Activated T-cell treated with anti-CD3 and anti-CD28 coated beads, Interleukin-2, amount 50 U/mL, for 4 hours (primary cell): ENCODE measurements around the gene LY9. TPM values are rescaled to one million over a fixed set of nuclear protein-coding genes. Genes with fewer than 3 reads are reported as not detected.

Experiments used
- ATAC-seq, 2 donors: fragments of 200-7000 bp; cut with Tn5 transposase; one replicate each; pipeline ENCODE4 v1.10.0; 2021
- DNase-seq: peaks from one replicate; pipeline ENCODE4 v3.0.0-alpha.2; 2020
- H3K27me3 Mint-ChIP-seq: one replicate; pipeline ENCODE4 v1.8.0; 2021; ENCODE audit warnings: low read depth, mixed read lengths
- H3K36me3 Mint-ChIP-seq: one replicate; pipeline ENCODE4 v1.8.0; 2022; ENCODE audit warnings: mixed read lengths; ENCODE audit not compliant: insufficient read depth
- H3K4me1 Mint-ChIP-seq: one replicate; pipeline ENCODE4 v1.8.0; 2021; ENCODE audit warnings: low read depth, mixed read lengths
- H3K4me3 Mint-ChIP-seq: one replicate; pipeline ENCODE4 v1.8.0; 2021; ENCODE audit warnings: mild to moderate bottlenecking, moderate library complexity, mixed read lengths
- H3K9me3 Mint-ChIP-seq: one replicate; pipeline ENCODE4 v1.8.0; 2021; ENCODE audit warnings: mixed read lengths
- total RNA-seq, 3 donors: library from RNA; stranded (reverse); gene quantifications; one replicate each; pipeline ENCODE4 v1.2.1, GENCODE V29; 2021

LY9 gene
- total RNA-seq, 3 donors from 2014 or later: 8.9 to 21.4 (median 16.5) TPM

GRCh38 chr1:160850541-160850940, 54.6 kb downstream of the LY9 start:
- H3K36me3 Mint-ChIP-seq: peaks cover 3% of the 10 kb centered on the region
- H3K4me3 Mint-ChIP-seq: no peak overlapping the region
- no peaks in the 10 kb centered on the region for H3K9me3 Mint-ChIP-seq
- ATAC-seq (no peak), DNase-seq (no peak)
- peaks cover 7% of the 10 kb centered on the region for H3K4me1 Mint-ChIP-seq
- no peaks in the 10 kb centered on the region for H3K27me3 Mint-ChIP-seq

GRCh38 chr1:160850993-160851392, 55.0 kb downstream of the LY9 start:
- peaks cover 3% of the 10 kb centered on the region for H3K36me3 Mint-ChIP-seq
- ATAC-seq (no peak), DNase-seq (no peak)
- H3K4me1 Mint-ChIP-seq: peaks cover 7% of the 10 kb centered on the region
- no peaks in the 10 kb centered on the region for H3K27me3 Mint-ChIP-seq
- no peaks in the 10 kb centered on the region for H3K9me3 Mint-ChIP-seq
- no peak overlapping the region for H3K4me3 Mint-ChIP-seq

GRCh38 chr1:160853014-160853413, 57.0 kb downstream of the LY9 start:
- DNase-seq (no peak), ATAC-seq (no peak)
- Mint-ChIP-seq H3K36me3 (peaks cover 2% of the 10 kb centered on the region), H3K9me3 (no peaks in the 10 kb centered on the region), H3K27me3 (no peaks in the 10 kb centered on the region), H3K4me3 (no peak overlapping the region), H3K4me1 (peaks cover 7% of the 10 kb centered on the region)

GRCh38 chr1:160853754-160854153, 57.8 kb downstream of the LY9 start:
- H3K4me3 Mint-ChIP-seq: no peak overlapping the region
- peaks cover 1% of the 10 kb centered on the region for H3K36me3 Mint-ChIP-seq
- no peaks in the 10 kb centered on the region for H3K27me3 Mint-ChIP-seq
- H3K9me3 Mint-ChIP-seq: no peaks in the 10 kb centered on the region
- no peak for ATAC-seq
- no peak for DNase-seq
- H3K4me1 Mint-ChIP-seq: peaks cover 12% of the 10 kb centered on the region

GRCh38 chr1:160855181-160855981, 59.4 kb downstream of the LY9 start:
- no peak for DNase-seq
- Mint-ChIP-seq H3K4me1 (peaks cover 13% of the 10 kb centered on the region), H3K4me3 (no peak overlapping the region)

GRCh38 chr1:160858097-160858496, 62.1 kb downstream of the LY9 start:
- Mint-ChIP-seq H3K27me3 (no peaks in the 10 kb centered on the region), H3K4me1 (peaks cover 29% of the 10 kb centered on the region), H3K36me3 (peaks cover 1% of the 10 kb centered on the region), H3K9me3 (no peaks in the 10 kb centered on the region), H3K4me3 (no peak overlapping the region)
- no peak for ATAC-seq
- DNase-seq: no peak

More at GRCh38 chr1:160855181-160855981, 59.4 kb downstream of the LY9 start:
- Mint-ChIP-seq H3K36me3 (peaks cover 1% of the 10 kb centered on the region), H3K9me3 (no peaks in the 10 kb centered on the region), H3K27me3 (no peaks in the 10 kb centered on the region)
- ATAC-seq: peak; percentile 60 to 78

- no peaks in the 10 kb centered on the region for H3K27me3 Mint-ChIP-seq
- H3K9me3 Mint-ChIP-seq: no peaks in the 10 kb centered on the region
- no peak for ATAC-seq
- peak overlapping the region; percentile 2 for H3K4me3 Mint-ChIP-seq
- DNase-seq: no peak
- H3K4me1 Mint-ChIP-seq: peaks cover 30% of the 10 kb centered on the region
- H3K36me3 Mint-ChIP-seq: peaks cover 1% of the 10 kb centered on the region
Observed at GRCh38 chr1:160858507-160858906, 62.5 kb downstream of the LY9 start.

- Mint-ChIP-seq H3K27me3 (no peaks in the 10 kb centered on the region), H3K9me3 (no peaks in the 10 kb centered on the region), H3K4me1 (peaks cover 34% of the 10 kb centered on the region), H3K36me3 (peaks cover 1% of the 10 kb centered on the region), H3K4me3 (no peak overlapping the region)
- DNase-seq: no peak
- ATAC-seq: no peak
Observed at GRCh38 chr1:160859166-160859565, 63.2 kb downstream of the LY9 start.

- H3K27me3 Mint-ChIP-seq: no peaks in the 10 kb centered on the region
- H3K4me1 Mint-ChIP-seq: peaks cover 34% of the 10 kb centered on the region
- H3K9me3 Mint-ChIP-seq: no peaks in the 10 kb centered on the region
- peaks cover 1% of the 10 kb centered on the region for H3K36me3 Mint-ChIP-seq
- H3K4me3 Mint-ChIP-seq: peak overlapping the region; percentile 58
- ATAC-seq: no peak
- DNase-seq: no peak
Observed at GRCh38 chr1:160860840-160861505, 65.0 kb downstream of the LY9 start.

GRCh38 chr1:160862203-160863060, 66.5 kb downstream of the LY9 start, which contains the start of gene CD244:
Gene CD244 (minus strand): TSS chr1:160862887. CDS start chr1:160862677, 210 bp downstream.
- no peaks in the 10 kb centered on the region for H3K9me3 Mint-ChIP-seq
- no peaks in the 10 kb centered on the region for H3K27me3 Mint-ChIP-seq
- H3K4me1 Mint-ChIP-seq: peaks cover 34% of the 10 kb centered on the region
- ATAC-seq: peak; percentile 96 to 98
- H3K4me3 Mint-ChIP-seq: peak within 1 kb of the TSS; percentile 73
- peak; percentile 37 for DNase-seq
- peaks cover 1% of the 10 kb centered on the region for H3K36me3 Mint-ChIP-seq

GRCh38 chr1:160863061-160863773, 67.2 kb downstream of the LY9 start:
- ATAC-seq (no peak), DNase-seq (no peak)
- peaks cover 35% of the 10 kb centered on the region for H3K4me1 Mint-ChIP-seq
- H3K9me3 Mint-ChIP-seq: no peaks in the 10 kb centered on the region
- H3K36me3 Mint-ChIP-seq: peaks cover 1% of the 10 kb centered on the region
- peak overlapping the region; percentile 22 for H3K4me3 Mint-ChIP-seq
- H3K27me3 Mint-ChIP-seq: no peaks in the 10 kb centered on the region

- Mint-ChIP-seq H3K4me1 (peaks cover 32% of the 10 kb centered on the region), H3K27me3 (no peaks in the 10 kb centered on the region), H3K9me3 (no peaks in the 10 kb centered on the region), H3K4me3 (peak overlapping the region; percentile 22), H3K36me3 (no peaks in the 10 kb centered on the region)
- ATAC-seq (no peak), DNase-seq (no peak)
Observed at GRCh38 chr1:160863774-160864131, 67.8 kb downstream of the LY9 start.

- Mint-ChIP-seq H3K36me3 (no peaks in the 10 kb centered on the region), H3K27me3 (no peaks in the 10 kb centered on the region), H3K4me3 (no peak overlapping the region), H3K4me1 (peaks cover 29% of the 10 kb centered on the region), H3K9me3 (no peaks in the 10 kb centered on the region)
- no peak for ATAC-seq
- no peak for DNase-seq
Observed at GRCh38 chr1:160864173-160864572, 68.2 kb downstream of the LY9 start.

- H3K27me3 Mint-ChIP-seq: no peaks in the 10 kb centered on the region
- peaks cover 29% of the 10 kb centered on the region for H3K4me1 Mint-ChIP-seq
- no peak for DNase-seq
- no peak overlapping the region for H3K4me3 Mint-ChIP-seq
- no peaks in the 10 kb centered on the region for H3K36me3 Mint-ChIP-seq
- no peaks in the 10 kb centered on the region for H3K9me3 Mint-ChIP-seq
- no peak for ATAC-seq
Observed at GRCh38 chr1:160865337-160865736, 69.4 kb downstream of the LY9 start.
